Hepatocyte (in vitro differentiated cells): ENCODE data around the gene C2CD4C. TPM values are rescaled to one million over a fixed set of nuclear protein-coding genes. Genes with fewer than 3 reads are reported as not detected.

ENCODE experiments used
- DNase-seq: peaks from one replicate; pipeline ENCODE4 v3.0.0-alpha.2; 2016; ENCODE audit warnings: low spot score
- H2AFZ ChIP-seq: fragments of 200-600 bp; sonication (generic); 2 replicates; pipeline ENCODE4 v1.6.0; 2016; ENCODE audit warnings: antibody characterized with exemption, mild to moderate bottlenecking
- H3K27ac ChIP-seq: fragments of 200-600 bp; sonication (generic); 2 replicates; pipeline ENCODE4 v1.5.1; 2016; ENCODE audit warnings: mild to moderate bottlenecking
- H3K27me3 ChIP-seq: fragments of 200-600 bp; sonication (generic); 2 replicates; pipeline ENCODE4 v1.6.1; 2016
- H3K36me3 ChIP-seq: fragments of 200-600 bp; sonication (generic); replicated peaks from 2 replicates; pipeline ENCODE4 v1.5.1; 2016; ENCODE audit warnings: low read depth; ENCODE audit not compliant: insufficient read depth
- H3K4me1 ChIP-seq: fragments of 200-600 bp; sonication (generic); 2 replicates; pipeline ENCODE4 v1.5.1; 2016; ENCODE audit warnings: mild to moderate bottlenecking, moderate library complexity; ENCODE audit not compliant: insufficient read depth
- H3K4me2 ChIP-seq: fragments of 200-600 bp; sonication (generic); 2 replicates; pipeline ENCODE4 v1.6.0; 2016
- H3K4me3 ChIP-seq: fragments of 200-600 bp; sonication (generic); 2 replicates; pipeline ENCODE4 v1.5.1; 2016; ENCODE audit warnings: mild to moderate bottlenecking
- H3K79me2 ChIP-seq: fragments of 200-600 bp; sonication (generic); 2 replicates; pipeline ENCODE4 v1.6.0; 2017; ENCODE audit warnings: mild to moderate bottlenecking
- H3K9me2 ChIP-seq: fragments of 200-600 bp; sonication (generic); replicated peaks from 2 replicates; pipeline ENCODE4 v1.6.0; 2017; ENCODE audit warnings: mild to moderate bottlenecking; ENCODE audit not compliant: insufficient read depth
- H3K9me3 ChIP-seq: fragments of 200-600 bp; sonication (generic); 2 replicates; pipeline ENCODE4 v1.5.1; 2016; ENCODE audit warnings: low read depth, mild to moderate bottlenecking
- H4K20me1 ChIP-seq: fragments of 200-600 bp; sonication (generic); 2 replicates; pipeline ENCODE4 v1.6.0; 2016; ENCODE audit warnings: mild to moderate bottlenecking; ENCODE audit not compliant: insufficient read depth, poor library complexity, severe bottlenecking
- EZH2 ChIP-seq: fragments of 200-600 bp; sonication (generic); IDR thresholded peaks from 2 replicates; pipeline ENCODE4 v1.6.1; 2016; ENCODE audit warnings: antibody characterized with exemption, mild to moderate bottlenecking, borderline replicate concordance
- EZH2phosphoT487 ChIP-seq: fragments of 200-600 bp; sonication (generic); IDR thresholded peaks from one replicate; pipeline ENCODE4 v1.6.1; 2018; ENCODE audit warnings: antibody characterized with exemption, mild to moderate bottlenecking, low read depth, moderate library complexity; ENCODE audit not compliant: unreplicated experiment, severe bottlenecking
- WGBS: methylation state at CpG from one replicate; pipeline ENCODE4 v1.1.6; 2016; ENCODE audit warnings: low lambda C conversion rate; ENCODE audit errors: missing lambda C conversion rate; 5-methylcytosine and 5-hydroxymethylcytosine counted together
- polyA plus RNA-seq: library from polyadenylated mRNA; unstranded; fragments of >200 nt; fragmentation: Nextera tagmentation; extraction: Ambion mirVana; gene quantifications from 2 replicates; pipeline ENCODE4 v1.2.1, GENCODE V29; 2016
- total RNA-seq: library from RNA; depleted of rRNA; stranded (reverse); fragments of >200 nt; gene quantifications from 2 replicates; pipeline ENCODE4 v1.2.3, GENCODE V29; 2014
- TF ChIP-seq, protein P1 (sequence below): fragments of 200-600 bp; sonication (generic); IDR thresholded peaks from 2 replicates; pipeline ENCODE4 v1.5.1; 2016; ENCODE audit warnings: antibody characterized with exemption, mild to moderate bottlenecking; ENCODE audit not compliant: poor library complexity

The C2CD4C gene
- total and polyA plus RNA-seq, 2 experiments from 2014 or later, result 3.4 to 4.6 TPM

DNA sequence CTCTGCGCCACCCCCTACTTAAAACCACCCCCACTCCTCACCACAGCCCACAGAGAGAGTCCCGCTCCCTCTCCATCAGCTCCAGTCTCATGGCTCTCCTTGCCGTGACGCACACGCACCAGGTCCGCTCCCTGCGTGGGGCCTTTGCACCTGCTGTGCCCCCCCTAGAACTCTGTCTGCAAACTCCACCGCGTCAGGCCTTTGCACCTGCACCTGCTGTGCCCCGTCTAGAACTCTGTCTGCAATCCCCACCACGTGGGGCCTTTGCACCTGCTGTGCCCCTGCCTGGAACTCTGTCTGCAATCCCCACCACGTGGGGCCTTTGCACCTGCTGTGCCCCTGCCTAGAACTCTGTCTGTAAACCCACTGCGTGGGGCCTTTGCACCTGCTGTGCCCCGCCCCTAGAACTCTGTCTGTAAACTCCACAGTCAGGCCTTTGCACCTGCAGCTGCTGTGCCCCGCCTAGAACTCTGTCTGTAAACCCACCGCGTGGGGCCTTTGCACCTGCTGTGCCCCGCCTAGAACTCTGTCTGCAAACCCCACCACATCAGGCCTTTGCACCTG lies 47.7 kb upstream of the C2CD4C start:
- Histone ChIP-seq H3K27ac (no peak overlapping the region), H3K4me2 (no peak overlapping the region), H3K79me2 (peaks cover 43% of the 10 kb centered on the region), H2AFZ (no peak overlapping the region), H3K4me3 (no peak overlapping the region), H3K9me2 (no peaks in the 10 kb centered on the region), H3K4me1 (peaks cover 10% of the 10 kb centered on the region), H3K27me3 (no peaks in the 10 kb centered on the region), H4K20me1 (peaks cover 3% of the 10 kb centered on the region), H3K36me3 (no peaks in the 10 kb centered on the region), H3K9me3 (no peaks in the 10 kb centered on the region)
- TF ChIP-seq EZH2phosphoT487, result no peak
- TF ChIP-seq, protein P1, sequence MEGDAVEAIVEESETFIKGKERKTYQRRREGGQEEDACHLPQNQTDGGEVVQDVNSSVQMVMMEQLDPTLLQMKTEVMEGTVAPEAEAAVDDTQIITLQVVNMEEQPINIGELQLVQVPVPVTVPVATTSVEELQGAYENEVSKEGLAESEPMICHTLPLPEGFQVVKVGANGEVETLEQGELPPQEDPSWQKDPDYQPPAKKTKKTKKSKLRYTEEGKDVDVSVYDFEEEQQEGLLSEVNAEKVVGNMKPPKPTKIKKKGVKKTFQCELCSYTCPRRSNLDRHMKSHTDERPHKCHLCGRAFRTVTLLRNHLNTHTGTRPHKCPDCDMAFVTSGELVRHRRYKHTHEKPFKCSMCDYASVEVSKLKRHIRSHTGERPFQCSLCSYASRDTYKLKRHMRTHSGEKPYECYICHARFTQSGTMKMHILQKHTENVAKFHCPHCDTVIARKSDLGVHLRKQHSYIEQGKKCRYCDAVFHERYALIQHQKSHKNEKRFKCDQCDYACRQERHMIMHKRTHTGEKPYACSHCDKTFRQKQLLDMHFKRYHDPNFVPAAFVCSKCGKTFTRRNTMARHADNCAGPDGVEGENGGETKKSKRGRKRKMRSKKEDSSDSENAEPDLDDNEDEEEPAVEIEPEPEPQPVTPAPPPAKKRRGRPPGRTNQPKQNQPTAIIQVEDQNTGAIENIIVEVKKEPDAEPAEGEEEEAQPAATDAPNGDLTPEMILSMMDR, result no peak
- no peak for TF ChIP-seq EZH2
- no peak for DNase-seq
- 83% methylated on average over 17 of the region's 18 CpGs for WGBS

DNA sequence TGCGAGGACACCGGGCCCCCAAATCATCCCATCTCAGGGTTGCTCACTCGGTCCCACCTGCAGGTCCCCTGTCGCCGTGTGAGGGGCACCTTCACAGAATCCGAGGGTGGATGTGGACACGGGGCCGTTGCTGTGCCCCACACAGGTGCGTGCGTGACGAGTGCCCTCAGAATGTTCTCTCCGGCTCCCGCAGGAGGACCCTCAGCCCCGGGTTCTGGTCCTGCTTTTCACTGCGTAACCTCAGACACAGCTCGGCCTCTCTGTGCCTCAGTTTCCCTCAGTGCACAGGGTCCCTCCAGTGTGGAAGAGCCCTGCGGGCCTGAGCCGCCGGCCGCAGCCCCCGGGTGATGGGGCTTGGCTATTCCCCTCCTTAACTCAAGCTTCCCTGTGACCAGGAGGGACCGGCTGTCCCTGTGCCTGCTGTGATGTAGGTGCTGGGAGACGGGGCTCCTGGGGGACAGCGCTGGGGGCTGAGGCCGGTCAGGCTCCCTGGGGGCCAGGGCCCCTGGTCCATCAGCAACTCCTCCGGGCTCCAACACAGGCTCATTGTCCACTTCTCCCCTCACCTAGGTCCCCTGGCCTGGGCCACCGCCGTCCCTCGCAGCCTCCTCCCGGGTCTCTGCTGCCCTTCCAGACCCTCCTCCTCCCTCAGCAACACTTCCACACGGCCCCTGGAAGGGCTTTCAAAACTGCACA lies 47.1 kb upstream of the C2CD4C start:
- Histone ChIP-seq H3K9me3 (no peaks in the 10 kb centered on the region), H3K79me2 (peaks cover 43% of the 10 kb centered on the region), H3K4me1 (peaks cover 4% of the 10 kb centered on the region), H3K4me3 (no peak overlapping the region), H3K4me2 (no peak overlapping the region), H3K27ac (no peak overlapping the region), H2AFZ (no peak overlapping the region), H3K9me2 (no peaks in the 10 kb centered on the region), H3K36me3 (no peaks in the 10 kb centered on the region), H3K27me3 (no peaks in the 10 kb centered on the region), H4K20me1 (peaks cover 3% of the 10 kb centered on the region)
- DNase-seq, result no peak
- 96% methylated on average over 31 of the region's 31 CpGs for WGBS
- TF ChIP-seq, protein P1, result no peak

DNA sequence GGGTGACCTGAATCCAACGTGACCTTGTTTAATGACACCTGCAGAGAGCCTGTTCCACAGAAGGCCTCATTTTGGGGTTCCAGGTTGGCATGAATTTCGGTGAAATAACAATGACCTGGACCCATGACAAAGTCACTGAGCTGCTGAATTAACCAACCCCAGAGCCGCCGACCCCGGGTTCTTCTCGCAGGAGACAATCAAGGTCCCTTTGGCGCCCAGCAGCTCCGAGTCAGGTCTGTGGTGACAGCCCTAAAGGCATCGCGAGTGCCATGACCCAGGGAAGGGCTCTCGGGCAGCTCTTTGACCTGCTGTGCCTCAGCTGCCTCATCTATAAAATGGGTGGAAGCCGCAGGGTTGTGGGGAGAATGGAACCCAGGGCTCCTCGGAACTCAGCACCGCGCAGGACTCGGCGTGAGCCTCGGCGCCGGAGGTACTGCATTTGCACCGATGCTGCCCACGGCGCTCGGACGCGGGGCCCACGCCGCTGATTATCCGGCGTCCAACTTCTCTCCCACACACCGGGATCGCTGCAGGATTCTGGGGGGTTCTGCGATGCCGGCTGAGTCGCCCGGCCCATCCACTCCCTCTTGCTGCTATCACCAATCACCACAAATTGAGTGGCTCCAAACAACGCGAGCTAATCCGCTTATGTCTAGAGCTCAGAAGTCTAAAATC lies 46.2 kb upstream of the C2CD4C start:
- H3K36me3 ChIP-seq, result no peaks in the 10 kb centered on the region
- peaks cover 3% of the 10 kb centered on the region for H3K4me1 ChIP-seq
- TF ChIP-seq EZH2phosphoT487, result no peak
- TF ChIP-seq, protein P1, result no peak
- no peak for TF ChIP-seq EZH2
- no peak overlapping the region for H3K4me2 ChIP-seq
- no peaks in the 10 kb centered on the region for H3K9me3 ChIP-seq
- H3K27ac ChIP-seq, result no peak overlapping the region
- no peak overlapping the region for H2AFZ ChIP-seq
- no peak for DNase-seq
- WGBS, result 97% methylated on average over 39 of the region's 39 CpGs
- peaks cover 3% of the 10 kb centered on the region for H4K20me1 ChIP-seq
- peaks cover 43% of the 10 kb centered on the region for H3K79me2 ChIP-seq
- no peaks in the 10 kb centered on the region for H3K9me2 ChIP-seq
- H3K27me3 ChIP-seq, result no peaks in the 10 kb centered on the region
- no peak overlapping the region for H3K4me3 ChIP-seq
